Endothelial cell of umbilical vein (primary cell): ENCODE measurements around the gene ACADS. TPM values are rescaled to one million over a fixed set of nuclear protein-coding genes. Genes with fewer than 3 reads are reported as not detected.

Experiments
- Bru-seq: library from RNA; stranded (reverse); fragments of 400-500 nt; gene quantifications from one replicate; lab custom pipeline; 2021; lab: Mats Ljungman, UMichigan
- BruChase-seq, 2 experiments: library from RNA; stranded (reverse); fragments of 400-500 nt; gene quantifications; one replicate each; lab custom pipeline; 2021; lab: Mats Ljungman, UMichigan
- BruUV-seq: library from RNA; stranded (reverse); fragments of 400-500 nt; replicated peaks from 2 replicates; lab custom pipeline; 2021; lab: Mats Ljungman, UMichigan
- CTCF ChIA-PET: fragments of 300-600, 350-600 bp; sonication (Branson Sonifier 250); formaldehyde crosslinking; loops from one replicate; lab custom pipeline; 2021; ENCODE audit warnings: antibody characterized with exemption, inconsistent platforms; lab: Charles Lee
- POLR2A ChIA-PET: fragments of 300-600, 350-600 bp; sonication (Branson Sonifier 250); formaldehyde crosslinking; loops from one replicate; lab custom pipeline; 2021; ENCODE audit warnings: antibody characterized with exemption, inconsistent platforms; lab: Charles Lee
- DNase-seq: peaks from one replicate; pipeline ENCODE4 v3.0.0-alpha.2; 2011; ENCODE audit warnings: low read depth, low spot score
- FAIRE-seq: peaks from 2 replicates; lab custom pipeline; 2011; peaks lifted over from hg19 to GRCh38; lab: Jason Lieb, UNC
- H2AFZ ChIP-seq: 2 replicates; pipeline ENCODE4 v1.6.0; 2012; ENCODE audit warnings: low read depth, low read length, control low read depth, inconsistent platforms
- H3K27ac ChIP-seq: 2 replicates; pipeline ENCODE4 v1.5.1; 2011; ENCODE audit warnings: low read depth, mild to moderate bottlenecking, control low read depth, low read length, moderate library complexity; ENCODE audit not compliant: insufficient read depth
- H3K27me3 ChIP-seq, 2 experiments: 2 replicates each; pipeline versions ENCODE4 v1.6.0 to v1.6.1; 2011; ENCODE audit warnings: low read length in 2 of 2, mixed read lengths in 1 of 2; ENCODE audit not compliant: control insufficient read depth in 2 of 2, insufficient read depth in 2 of 2
- H3K36me3 ChIP-seq, 2 experiments: 2 replicates in 1 of 2; 3 replicates in 1 of 2; pipeline ENCODE4 v1.5.1; 2011; ENCODE audit warnings: low read length in 2 of 2, mild to moderate bottlenecking in 1 of 2, moderate library complexity in 1 of 2; ENCODE audit not compliant: control insufficient read depth in 2 of 2, insufficient read depth in 2 of 2; ENCODE audit errors: extremely low read depth in 1 of 2
- H3K4me1 ChIP-seq: 3 replicates; pipeline ENCODE4 v1.5.1; 2011; ENCODE audit warnings: mild to moderate bottlenecking, low read length; ENCODE audit not compliant: control insufficient read depth, insufficient read depth; ENCODE audit errors: extremely low read depth
- H3K4me2 ChIP-seq: 2 replicates; pipeline ENCODE4 v1.6.1; 2011; ENCODE audit warnings: low read length, control low read depth, mixed read lengths; ENCODE audit not compliant: insufficient read depth
- H3K4me3 ChIP-seq, 3 experiments: fragments of 200-600 bp in 1 of 3; sonication (generic), shearing (Covaris generic) in 1 of 3; replicated peaks in 1 of 3; 2 replicates each; pipeline ENCODE4 v1.5.1; 2011 to 2016; ENCODE audit warnings: control low read depth in 3 of 3, low read length in 3 of 3, mild to moderate bottlenecking in 2 of 3, inconsistent platforms in 1 of 3, low read depth in 1 of 3, moderate library complexity in 1 of 3; ENCODE audit not compliant: insufficient read depth in 1 of 3
- H3K79me2 ChIP-seq: 2 replicates; pipeline ENCODE4 v1.6.0; 2012; ENCODE audit warnings: low read length, inconsistent platforms; ENCODE audit not compliant: control insufficient read depth, insufficient read depth
- H3K9ac ChIP-seq: replicated peaks from 2 replicates; pipeline ENCODE3; 2011; ENCODE audit warnings: low read length, control low read depth; ENCODE audit not compliant: insufficient read depth; ENCODE audit errors: extremely low read depth
- H3K9me1 ChIP-seq: replicated peaks from 3 replicates; pipeline ENCODE4 v1.6.0; 2011; ENCODE audit warnings: mild to moderate bottlenecking, low read length; ENCODE audit not compliant: control insufficient read depth, insufficient read depth; ENCODE audit errors: extremely low read depth
- H3K9me3 ChIP-seq: replicated peaks from 2 replicates; pipeline ENCODE4 v1.5.1; 2012; ENCODE audit warnings: low read length, inconsistent platforms; ENCODE audit not compliant: control insufficient read depth, insufficient read depth
- H4K20me1 ChIP-seq: replicated peaks from 2 replicates; pipeline ENCODE3; 2011; ENCODE audit warnings: mild to moderate bottlenecking, low read length; ENCODE audit not compliant: control insufficient read depth, insufficient read depth; ENCODE audit errors: extremely low read depth
- CTCF ChIP-seq, 2 donors: IDR thresholded peaks; 1 replicate in 1 of 2; 2 replicates in 1 of 2; pipeline ENCODE4 v1.5.1; 2011; ENCODE audit warnings: low read length in 2 of 2, mild to moderate bottlenecking in 2 of 2, moderate library complexity in 2 of 2, control low read depth in 1 of 2, inconsistent platforms in 1 of 2, low read depth in 1 of 2; ENCODE audit not compliant: insufficient read depth in 1 of 2; ENCODE audit errors: extremely low read depth in 1 of 2
- EZH2 ChIP-seq: IDR thresholded peaks from 2 replicates; pipeline ENCODE4 v1.6.1; 2012; ENCODE audit warnings: borderline replicate concordance, low read depth, mild to moderate bottlenecking, moderate library complexity, low read length, inconsistent platforms; ENCODE audit not compliant: severe bottlenecking
- POLR2A ChIP-seq: IDR thresholded peaks from 2 replicates; pipeline ENCODE4 v1.6.1; 2012; ENCODE audit warnings: low read depth, mild to moderate bottlenecking, control low read depth, low read length
- POLR2AphosphoS5 ChIP-seq: IDR thresholded peaks from 2 replicates; pipeline ENCODE4 v1.6.1; 2012; ENCODE audit warnings: low read depth, mild to moderate bottlenecking, control low read depth, low read length, moderate library complexity; ENCODE audit not compliant: insufficient read depth
- dilution Hi-C: fragments of 300-500 bp; cut with MboI; formaldehyde crosslinking; loops from one replicate; pipeline ENCODE4 v1.15.0; 2019; ENCODE audit warnings: low sequenced_read_pairs; ENCODE audit not compliant: extremely low pct_ligation_motif_present
- intact Hi-C: fragments of 100-400 bp; cut with micrococcal nuclease; formaldehyde crosslinking; loops from one replicate; pipeline ENCODE4 v1.10.0; 2022
- long read RNA-seq: library from polyadenylated mRNA; stranded (forward); transcript quantifications from one replicate; pipeline ENCODE4 v2.0.0, GENCODE V29; 2021
- polyA minus RNA-seq, 3 experiments: library from RNA; depleted of rRNA, polyadenylated mRNA; stranded (reverse); fragments of >200 nt; gene quantifications; 1 replicate in 1 of 3; 2 replicates in 2 of 3; pipeline ENCODE4 v1.2.3, GENCODE V29; 2011
- polyA plus RNA-seq, 4 experiments: library from polyadenylated mRNA; depleted of rRNA in 3 of 4; stranded (reverse) in 3 of 4; unstranded in 1 of 4; fragments of >200 nt; gene quantifications; 2 replicates each; pipeline versions ENCODE4 v1.2.1 to v1.2.3, GENCODE V29; 2011 to 2012; ENCODE audit warnings: missing spikeins in 1 of 4
- total RNA-seq: library from RNA; stranded (reverse); gene quantifications from 2 replicates; pipeline ENCODE4 v1.2.3, GENCODE V29; 2021

Gene ACADS
- total RNA-seq: 8.2 and 9.5 TPM in 2 replicates
- polyA plus RNA-seq: 8.9 and 10.4 TPM in 2 replicates
- polyA plus RNA-seq (2011; cell fraction: cytosol; rRNA removed): 4.5 and 6.9 TPM in 2 replicates
- 11.4 TPM in 2 replicates for polyA plus RNA-seq (2011; cell fraction: nucleus; rRNA removed)
- polyA plus RNA-seq (2012): 5.9 and 8.7 TPM in 2 replicates
- polyA minus RNA-seq: 2.7 and 2.8 TPM in 2 replicates
- 9.2 TPM for polyA minus RNA-seq (2011; cell fraction: cytosol; rRNA and poly(A)+ RNA removed)
- polyA minus RNA-seq (2011; cell fraction: nucleus; rRNA and poly(A)+ RNA removed): 3.0 and 4.1 TPM in 2 replicates
- percentile 41 among the genes with signal in this experiment for Bru-seq, nascent RNA
- percentile 53 among the genes with signal in this experiment for BruChase-seq, experiment 1, labeled RNA remaining after a 6-hour chase
- percentile 48 among the genes with signal in this experiment for BruChase-seq, experiment 2, labeled RNA remaining after a 2-hour chase
- long read RNA-seq, transcript ACADS-201 (10 exons, 1,950 nt): major isoform, 31 of 42 reads
- long read RNA-seq, partial matches to known transcripts: 0 of 42 reads
- long read RNA-seq, other reads (novel, unspliced or antisense): 11 of 42 reads

- Histone ChIP-seq H3K4me1 (peaks cover 10% of the 10 kb centered on the region), H3K36me3 (peaks cover 10 to 15% of the 10 kb centered on the region in 2 experiments), H3K9ac (peak within 1 kb of the TSS; percentile 68), H3K9me3 (no peaks in the 10 kb centered on the region), H4K20me1 (no peaks in the 10 kb centered on the region), H3K4me2 (peak within 1 kb of the TSS; percentile 90), H3K4me3 (peak within 1 kb of the TSS; percentile 43 to 63 (median 56)), H3K79me2 (no peaks in the 10 kb centered on the region), H3K27ac (peak within 1 kb of the TSS; percentile 21), H3K9me1 (no peaks in the 10 kb centered on the region), H2AFZ (peak within 1 kb of the TSS; percentile 83), H3K27me3 (no peaks in the 10 kb centered on the region)
- TF ChIP-seq CTCF (IDR thresholded peaks at IDR 0.05; ENCODE audit: extremely low read depth in 1 of 2, insufficient read depth in 1 of 2, low read depth in 1 of 2, low read length in 2 of 2): no peak
- TF ChIP-seq POLR2A: peak; percentile 47
- peak; percentile 66 for TF ChIP-seq POLR2AphosphoS5
- no peak for TF ChIP-seq EZH2
- intact Hi-C loops (loop anchor here (1.0 to 5.0 kb wide), 3 partner anchors 144 to 246 kb away; partner anchors contain the start of gene POP5), dilution Hi-C loops (no loop called here)
- FAIRE-seq (peak; percentile 87), DNase-seq (peak; percentile 82)
- BruUV-seq: TSS peak; percentile 5
- ChIA-PET CTCF (interaction anchor here (0.6 to 1.5 kb wide), 7 partner anchors 77 to 246 kb away, joined by 3 to 8 read pairs (median 4); no protein-coding TSS in a partner anchor), POLR2A (no interaction called here)
Measured at GRCh38 chr12:120725659-120726509, at the start of gene ACADS. Gene ACADS, plus strand, starts transcription at chr12:120725826. Its CDS starts 60 bp downstream, at chr12:120725886.
